HG03571 (cell line): ENCODE results near the gene RXRA.

Experiments used
- ATAC-seq: cut with Tn5 transposase; IDR thresholded peaks from one replicate; pipeline ENCODE4 v1.9.1; 2021; ENCODE audit not compliant: unreplicated experiment

The RXRA gene

DNA sequence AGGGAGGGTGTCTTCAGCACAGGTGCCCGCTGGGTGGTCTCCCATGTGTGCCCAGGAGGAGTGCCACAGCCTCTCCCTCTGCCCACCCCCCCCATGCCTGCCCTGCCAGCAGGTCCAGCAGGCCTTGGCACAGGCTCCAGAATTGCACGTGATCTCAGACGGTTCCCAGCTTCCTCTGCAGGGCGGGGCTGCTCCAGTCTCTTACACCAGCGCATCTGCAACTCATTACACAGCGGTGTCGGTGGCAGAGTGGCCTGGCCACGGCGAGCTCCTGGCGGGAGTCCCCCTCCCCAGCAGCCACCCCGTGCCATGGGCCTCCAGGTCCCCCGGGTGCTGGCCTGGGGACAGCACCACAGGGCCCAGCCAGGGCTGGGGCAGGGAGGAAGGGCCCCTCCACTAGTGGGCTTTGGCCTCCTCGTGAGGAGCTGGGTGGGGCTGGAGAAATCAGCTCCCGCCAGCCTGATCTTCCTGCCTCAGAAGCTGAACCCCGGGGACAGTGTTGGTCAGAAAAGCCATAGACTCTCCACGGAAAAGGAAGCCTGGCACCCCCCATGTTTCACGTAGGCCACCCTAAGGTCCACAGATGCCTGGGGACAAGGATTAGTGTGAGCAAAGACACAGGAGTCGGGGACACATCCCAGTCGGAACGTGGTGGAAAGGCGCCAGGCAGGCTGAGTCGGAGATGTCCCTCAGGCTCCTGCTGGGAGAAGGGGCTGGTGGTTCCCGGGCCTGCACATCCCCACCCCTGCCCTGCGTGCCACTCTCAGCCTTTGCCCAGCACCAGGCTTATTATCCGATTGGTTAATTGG, 40.2 kb downstream of the RXRA start:
- ATAC-seq: no peak

GRCh38 chr9:134367061-134367460, 40.8 kb downstream of the RXRA start:
- no peak for ATAC-seq

- ATAC-seq: no peak
Observed at GRCh38 chr9:134367791-134368490, 41.7 kb downstream of the RXRA start.

- no peak for ATAC-seq
Observed at GRCh38 chr9:134368571-134368970, 42.3 kb downstream of the RXRA start.

GRCh38 chr9:134369416-134370212, 43.4 kb downstream of the RXRA start:
- no peak for ATAC-seq

- no peak for ATAC-seq
Observed at GRCh38 chr9:134370213-134370492, 43.9 kb downstream of the RXRA start.

DNA sequence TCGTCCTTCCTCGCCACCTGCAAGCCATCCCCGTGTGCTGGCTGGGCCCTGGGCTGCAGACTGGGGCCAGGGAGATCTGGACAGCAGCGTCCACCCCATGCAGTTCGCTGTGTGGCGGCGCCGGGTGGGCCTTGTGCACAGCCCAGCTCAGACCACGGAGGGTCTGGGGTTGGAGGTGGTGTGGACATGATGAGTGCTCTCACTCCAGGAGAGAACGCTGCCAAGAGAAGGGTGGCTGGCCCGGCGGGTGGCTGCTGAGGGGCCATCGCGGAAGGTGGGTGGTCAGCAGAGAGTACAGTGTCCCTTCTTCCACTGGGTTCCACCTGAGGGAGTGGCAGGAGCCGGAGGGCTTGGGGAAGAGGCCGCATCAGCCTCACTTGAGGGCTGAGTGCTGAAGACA, 44.4 kb downstream of the RXRA start:
- no peak for ATAC-seq

GRCh38 chr9:134371731-134372130, 45.5 kb downstream of the RXRA start:
- ATAC-seq: no peak

DNA sequence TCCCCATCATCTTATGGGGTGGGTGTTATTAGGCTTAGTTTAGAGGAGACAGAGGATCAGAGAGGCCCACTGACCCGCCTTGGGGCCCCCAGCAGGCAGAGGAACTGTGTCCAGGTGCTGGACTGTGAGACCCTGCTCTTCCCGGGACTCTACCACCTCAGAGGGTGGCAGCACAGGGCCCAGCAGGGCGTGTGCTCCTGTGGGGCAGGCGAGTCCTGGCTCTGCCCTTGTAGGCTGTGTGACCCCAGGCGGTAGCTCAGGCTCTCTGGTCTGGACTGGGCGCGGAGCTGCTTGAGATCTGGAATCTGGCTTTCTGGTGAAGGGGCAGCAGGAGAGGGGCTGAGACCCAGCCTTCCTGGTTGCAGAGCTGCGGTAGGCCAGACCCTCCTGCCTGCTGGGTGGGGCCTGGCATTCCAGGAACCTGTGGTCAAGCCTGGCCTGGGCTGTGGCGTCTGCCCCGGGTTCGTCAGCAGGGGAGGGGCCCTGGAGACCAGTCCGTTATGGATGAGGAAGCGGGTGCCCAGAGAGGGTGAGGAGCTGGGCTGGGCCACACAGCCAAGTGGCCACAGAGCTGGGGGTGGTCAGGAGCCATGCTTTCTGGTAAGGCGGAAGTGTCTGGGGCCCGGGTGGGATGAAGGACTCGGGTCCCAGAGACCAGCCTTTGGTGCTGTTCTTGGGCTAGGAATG, 46.5 kb downstream of the RXRA start:
- no peak for ATAC-seq

DNA sequence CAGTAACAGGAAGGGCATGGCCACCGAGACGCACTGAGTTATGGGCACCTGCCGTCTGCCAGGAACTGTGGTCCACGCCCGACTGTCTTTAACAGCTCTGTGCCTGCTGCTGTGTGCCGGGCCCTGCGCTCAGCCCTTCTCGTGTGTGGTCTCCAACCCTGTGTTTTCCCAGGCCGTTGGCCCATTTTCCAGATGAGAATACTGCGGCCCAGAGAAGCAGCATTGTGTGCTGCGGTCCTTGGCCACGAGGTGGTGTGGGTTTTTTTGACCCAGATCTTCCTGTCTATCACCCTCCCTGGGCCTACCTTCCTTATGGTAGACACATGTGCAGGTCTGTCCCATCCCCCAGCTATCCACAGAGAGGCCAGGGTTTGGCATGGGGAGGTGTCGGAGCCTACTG, 47.0 kb downstream of the RXRA start:
- no peak for ATAC-seq

DNA sequence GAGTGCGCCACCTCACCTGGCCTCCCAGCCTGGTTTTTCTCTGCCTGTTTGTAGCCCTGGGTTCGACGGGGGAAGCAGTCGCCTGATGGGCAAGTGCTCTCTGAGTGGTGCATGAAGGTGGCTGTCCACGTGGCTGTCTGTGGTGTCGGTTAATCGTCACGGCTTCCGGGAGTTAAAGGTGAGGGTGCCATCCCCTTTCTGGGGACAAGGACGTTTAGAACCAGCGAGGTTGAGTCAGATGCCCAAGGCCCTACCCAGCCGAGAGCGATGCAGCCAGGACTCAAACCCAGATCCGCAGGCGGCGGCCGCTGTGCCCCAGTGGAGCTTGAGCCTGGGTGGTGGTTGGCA, 47.7 kb downstream of the RXRA start:
- no peak for ATAC-seq

- no peak for ATAC-seq
Observed at GRCh38 chr9:134374301-134375010, 48.2 kb downstream of the RXRA start.

GRCh38 chr9:134375011-134375390, 48.7 kb downstream of the RXRA start:
- no peak for ATAC-seq

- no peak for ATAC-seq
Observed at GRCh38 chr9:134375430-134376385, 49.5 kb downstream of the RXRA start.

DNA sequence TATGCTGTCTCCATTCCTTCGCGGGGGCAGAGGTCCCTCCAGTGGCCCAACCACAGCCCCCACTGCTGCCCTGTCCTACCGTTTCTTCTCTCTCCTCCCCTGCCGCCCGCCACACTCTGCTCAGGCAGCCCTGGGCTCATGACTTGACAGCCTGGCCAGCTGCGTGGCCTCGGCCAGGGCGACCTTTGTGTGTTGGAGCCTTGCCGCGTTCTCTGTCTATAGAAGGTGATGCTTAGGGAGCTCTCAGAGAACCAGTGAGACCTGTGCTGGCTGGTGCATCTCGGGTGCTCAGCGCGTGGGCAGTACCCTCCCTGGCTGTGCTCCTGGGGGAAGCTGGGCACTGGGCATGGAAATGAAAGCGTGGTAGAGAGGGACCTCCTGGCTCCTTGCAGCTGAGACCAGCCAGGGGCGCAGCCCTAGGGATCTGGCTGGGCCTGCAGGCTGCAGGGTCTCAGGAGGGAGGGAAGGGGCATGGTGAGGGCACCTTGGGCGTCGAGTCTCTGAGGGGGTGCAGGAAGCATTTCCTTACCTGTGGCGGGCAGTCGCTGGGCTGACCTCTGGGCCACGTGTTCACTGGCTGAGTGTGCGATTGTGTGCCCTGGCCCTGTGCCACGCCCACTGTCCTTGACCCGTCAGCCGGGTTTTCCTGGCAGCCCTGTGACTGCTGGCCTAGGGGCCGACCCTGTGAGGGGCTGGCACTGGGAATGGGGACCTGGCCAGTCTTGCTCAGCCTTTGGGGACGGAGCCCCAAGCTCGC, 50.3 kb downstream of the RXRA start:
- no peak for ATAC-seq

GRCh38 chr9:134377143-134377484, 50.9 kb downstream of the RXRA start:
- no peak for ATAC-seq

DNA sequence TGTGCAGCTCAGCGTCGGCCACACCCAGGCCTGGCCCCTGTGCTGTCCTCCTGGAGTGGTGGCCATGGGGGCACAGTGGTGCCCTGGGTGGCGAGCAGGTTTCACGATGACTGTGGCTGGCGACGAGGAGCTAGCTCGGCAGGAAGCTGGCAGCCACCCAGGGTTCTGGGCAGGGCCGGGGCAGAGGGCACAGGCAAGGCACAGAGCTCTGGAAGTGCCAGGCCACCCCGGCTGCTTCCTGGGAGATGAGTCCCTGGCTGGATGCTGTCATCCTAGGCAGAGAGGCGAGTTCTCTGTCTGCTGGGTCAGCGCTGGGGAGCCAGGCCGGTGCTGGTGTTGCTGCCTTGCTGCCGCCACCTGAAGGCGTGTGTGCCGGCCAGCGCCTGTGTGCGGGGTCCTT, 51.7 kb downstream of the RXRA start:
- no peak for ATAC-seq

- ATAC-seq: no peak
Observed at GRCh38 chr9:134378901-134379338, 52.7 kb downstream of the RXRA start.

- ATAC-seq: no peak
Observed at GRCh38 chr9:134379831-134380365, 53.6 kb downstream of the RXRA start.
